Medulla oblongata (tissue), 1 donor: ENCODE results near the gene ENTR1.

ENCODE experiments used
- DNase-seq: peaks from one replicate; pipeline ENCODE4 v3.0.0-alpha.2; 2015; ENCODE audit errors: extremely low spot score

ENTR1 gene

DNA sequence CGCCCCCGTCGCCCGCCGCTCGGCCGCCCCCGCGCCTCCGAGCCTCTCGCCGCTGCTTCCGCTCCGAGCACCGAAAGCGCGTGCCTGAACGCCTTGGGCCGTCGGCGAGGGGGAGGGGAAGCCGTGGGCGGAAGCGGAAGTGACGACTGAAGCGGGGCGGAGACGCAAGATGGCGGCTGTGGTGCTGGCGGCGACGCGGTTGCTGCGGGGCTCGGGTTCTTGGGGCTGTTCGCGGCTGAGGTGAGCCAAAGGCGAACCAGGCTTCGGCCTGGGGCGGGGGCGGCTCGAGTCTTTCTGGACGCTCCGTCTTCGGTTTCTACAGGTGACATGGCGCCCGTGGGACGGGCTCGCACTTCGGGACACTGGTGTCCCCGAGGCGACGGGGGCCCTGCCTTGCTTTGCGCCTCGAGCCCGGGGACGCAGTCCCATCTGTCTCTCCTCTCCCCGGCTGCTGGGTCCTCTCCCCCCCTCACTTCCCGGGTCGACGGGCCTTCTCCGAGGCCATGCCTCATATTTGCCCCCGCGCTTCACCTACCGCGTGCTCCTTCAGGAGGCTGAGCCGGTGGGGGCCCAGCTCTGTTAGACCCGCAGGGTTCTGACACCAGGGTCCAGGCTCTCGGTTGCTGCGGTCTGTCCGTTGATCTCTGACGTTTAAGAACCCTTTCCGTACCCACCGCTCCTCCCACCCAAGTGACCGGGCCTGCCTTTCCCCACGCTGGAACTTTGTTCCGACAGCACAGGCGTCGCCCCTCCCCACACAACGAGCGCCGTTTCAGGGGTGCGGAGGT, at the start of gene ENTR1, which contains the start of gene PMPCA:
ENTR1 (minus strand) TSS at position 115 of the 788 bp plus-strand sequence. CDS start 217 bp downstream, outside the sequence.
PMPCA (plus strand) TSS at position 159 of the 788 bp plus-strand sequence; CDS start at position 170, 11 bp downstream.
- DNase-seq = peak; percentile 93

DNA sequence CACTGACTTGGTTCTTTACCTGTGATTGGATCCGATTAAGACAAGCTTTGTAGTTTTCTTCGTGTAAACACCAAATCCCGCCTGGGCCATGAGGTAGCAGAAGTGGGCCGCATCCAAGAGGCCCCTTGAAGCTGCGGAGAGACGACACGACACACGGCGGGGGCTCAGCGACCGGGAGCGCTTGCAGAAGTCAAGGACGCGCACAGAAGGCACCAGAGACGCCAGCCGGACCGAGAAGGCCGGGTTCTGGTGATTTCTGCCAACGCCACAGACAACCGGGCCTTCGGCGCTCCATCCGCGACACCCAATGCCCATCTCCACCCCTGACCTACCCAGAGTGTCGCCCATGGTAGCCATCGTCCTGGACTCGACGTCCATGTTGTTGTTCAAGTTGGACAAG, 49.0 kb upstream of the ENTR1 start:
- no peak for DNase-seq

- no peak for DNase-seq
Observed at GRCh38 chr9:136457326-136457725, 46.9 kb upstream of the ENTR1 start.

DNA sequence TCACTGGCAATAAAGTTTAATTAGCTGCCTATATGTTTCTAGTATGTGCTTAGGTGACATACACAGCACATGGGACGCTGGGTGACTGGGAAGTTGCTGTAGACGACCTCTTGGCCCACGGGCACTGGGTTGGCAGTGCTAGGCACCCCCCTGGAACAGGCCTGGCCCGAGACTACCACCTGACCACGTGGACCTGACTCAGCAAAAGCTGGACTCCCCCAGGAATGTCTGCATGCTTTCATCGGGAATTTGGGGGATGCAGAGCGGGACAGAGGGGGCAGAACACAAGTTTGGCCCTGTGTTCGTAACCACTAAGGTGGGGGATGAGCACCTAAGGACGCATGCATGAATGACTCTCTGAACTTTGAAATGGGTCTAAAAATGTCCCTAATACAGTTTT, 45.8 kb upstream of the ENTR1 start:
- DNase-seq = no peak

DNA sequence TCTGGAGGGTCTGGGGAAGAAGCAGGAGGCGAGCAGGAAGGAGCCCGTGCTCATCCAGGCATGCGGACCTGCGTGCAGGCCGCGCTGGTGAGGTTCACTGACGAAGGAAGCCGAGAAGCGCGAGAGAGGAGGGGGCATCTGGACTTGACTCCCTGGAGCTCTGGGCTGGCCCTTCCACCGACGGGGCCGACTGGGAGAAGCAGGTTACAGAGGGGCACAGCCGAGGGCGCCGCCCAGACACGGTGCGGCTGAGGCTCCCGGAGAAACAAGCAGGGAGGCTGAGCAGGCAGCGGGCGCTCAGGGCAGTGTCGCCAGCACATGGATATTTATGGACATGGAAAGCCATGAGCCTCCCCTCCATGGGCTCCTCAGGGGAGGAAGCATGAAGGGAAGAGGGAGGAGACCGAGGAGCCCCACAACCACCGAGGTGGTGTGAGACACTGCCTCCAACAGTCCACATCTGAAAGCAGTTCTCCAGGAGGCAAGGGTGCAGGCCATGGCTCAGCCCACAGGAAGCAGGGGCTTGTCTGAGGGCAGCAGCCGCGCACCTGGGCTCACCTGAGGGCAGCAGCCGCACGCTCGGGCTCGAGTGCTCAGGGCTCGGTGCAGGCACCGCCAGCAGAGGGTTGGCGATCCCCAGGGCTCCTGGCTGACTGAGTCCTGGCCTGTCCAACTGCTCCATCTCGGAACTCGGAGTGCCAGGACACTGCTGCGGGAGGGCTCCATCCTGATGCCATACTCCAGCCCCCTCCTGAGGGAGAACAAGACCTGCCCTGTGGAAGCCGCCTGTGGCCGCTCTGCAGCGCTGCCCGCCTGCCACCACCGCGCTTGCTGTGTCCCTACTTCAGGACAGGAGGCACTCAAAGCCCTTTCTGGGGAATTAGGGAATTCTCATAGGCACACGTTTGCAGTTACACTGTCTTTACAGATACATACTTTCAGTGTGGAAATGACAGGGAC, 44.9 kb upstream of the ENTR1 start:
- DNase-seq = no peak

- DNase-seq = no peak
Observed at GRCh38 chr9:136454026-136454796, 43.8 kb upstream of the ENTR1 start.

GRCh38 chr9:136453326-136453725, 42.9 kb upstream of the ENTR1 start:
- no peak for DNase-seq

DNA sequence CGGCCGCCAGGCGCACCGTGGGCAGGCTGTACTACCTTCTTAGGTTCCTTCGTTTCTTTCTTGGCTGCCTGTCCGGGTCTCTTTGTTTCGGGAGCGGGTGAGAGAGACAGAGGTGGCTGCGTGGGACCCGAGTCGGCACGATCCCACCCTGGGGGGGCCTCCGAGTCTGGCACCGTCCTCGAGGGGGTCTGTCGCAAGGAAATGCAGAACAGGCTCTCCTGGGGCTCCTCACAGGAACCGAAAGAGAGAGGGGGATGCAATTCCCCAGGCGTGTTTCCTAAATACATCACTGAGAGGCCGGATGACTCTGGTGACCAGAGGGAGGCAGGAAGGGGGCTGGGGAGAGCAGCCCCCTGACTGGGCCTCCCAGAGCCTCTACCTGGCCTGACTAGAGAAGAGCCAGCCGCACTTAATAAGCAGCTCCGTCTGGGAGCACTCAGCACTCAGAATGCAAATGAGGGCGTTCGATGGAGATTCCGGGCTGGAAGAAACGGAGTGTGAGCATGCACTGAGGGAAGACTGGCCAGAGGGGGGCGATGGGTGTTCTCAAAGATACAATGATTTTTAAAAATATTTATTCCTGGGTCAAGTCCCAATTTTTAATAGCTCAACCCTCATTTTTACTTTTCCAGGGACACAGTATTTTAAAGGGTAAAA, 40.9 kb upstream of the ENTR1 start:
- DNase-seq = no peak

DNA sequence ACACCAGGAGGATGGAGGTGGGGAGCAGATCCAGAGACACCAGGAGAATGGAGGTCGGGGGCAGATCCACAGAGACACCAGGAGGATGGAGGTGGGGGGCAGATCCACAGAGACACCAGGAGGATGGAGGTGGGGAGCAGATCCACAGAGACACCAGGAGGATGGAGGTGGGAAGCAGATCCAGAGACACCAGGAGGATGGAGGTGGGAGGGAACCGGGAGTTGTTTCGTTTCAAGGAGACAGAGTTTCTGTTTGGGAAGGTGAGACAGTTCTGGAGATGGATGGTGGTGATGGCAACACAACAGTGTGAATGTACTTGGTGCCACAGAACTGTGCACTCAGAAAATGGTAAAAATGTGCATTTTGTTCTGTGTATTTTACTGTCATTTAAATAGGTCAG, 38.2 kb upstream of the ENTR1 start:
- DNase-seq = no peak

- no peak for DNase-seq
Observed at GRCh38 chr9:136447173-136447778, 36.9 kb upstream of the ENTR1 start.

DNA sequence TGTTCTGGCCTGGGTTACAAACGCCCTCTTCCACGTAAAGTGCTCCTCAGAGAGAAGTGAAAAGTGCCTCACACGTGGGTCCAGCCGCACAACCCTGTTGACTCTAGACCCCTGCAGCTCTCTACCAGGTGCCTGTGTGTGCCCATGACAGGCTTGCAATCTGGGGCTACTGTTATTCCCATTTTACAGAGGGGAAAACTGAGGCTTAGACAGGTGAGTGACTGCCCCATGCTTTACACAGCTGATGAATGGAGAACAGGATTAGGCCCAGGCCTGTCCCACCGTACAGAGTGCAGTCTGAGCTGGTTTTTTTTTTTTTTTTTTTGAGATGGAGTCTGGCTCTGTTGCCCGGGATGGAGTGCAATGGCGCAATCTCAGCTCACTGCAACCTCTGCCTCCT, 35.4 kb upstream of the ENTR1 start:
- no peak for DNase-seq

DNA sequence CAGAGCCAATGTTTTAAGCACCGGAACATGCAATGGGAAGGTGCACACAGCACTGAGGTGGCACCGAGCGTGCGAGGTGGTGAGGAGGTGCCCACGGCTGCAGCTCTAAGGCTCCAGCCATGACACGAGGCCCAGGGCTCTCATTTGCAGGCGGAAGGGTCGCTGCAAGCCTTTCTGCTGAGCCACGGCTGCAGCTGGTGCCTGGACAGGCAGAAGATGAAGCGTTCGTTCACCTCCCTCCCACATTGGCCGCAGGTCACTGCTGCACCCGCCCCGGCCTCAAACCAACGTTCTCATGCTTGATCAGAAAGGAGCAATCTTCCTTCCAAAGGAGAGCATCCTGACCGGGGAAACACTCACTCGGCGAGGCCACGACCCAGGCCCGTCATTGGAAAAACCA, 33.7 kb upstream of the ENTR1 start:
- no peak for DNase-seq

GRCh38 chr9:136443687-136444086, 33.3 kb upstream of the ENTR1 start:
- no peak for DNase-seq

DNA sequence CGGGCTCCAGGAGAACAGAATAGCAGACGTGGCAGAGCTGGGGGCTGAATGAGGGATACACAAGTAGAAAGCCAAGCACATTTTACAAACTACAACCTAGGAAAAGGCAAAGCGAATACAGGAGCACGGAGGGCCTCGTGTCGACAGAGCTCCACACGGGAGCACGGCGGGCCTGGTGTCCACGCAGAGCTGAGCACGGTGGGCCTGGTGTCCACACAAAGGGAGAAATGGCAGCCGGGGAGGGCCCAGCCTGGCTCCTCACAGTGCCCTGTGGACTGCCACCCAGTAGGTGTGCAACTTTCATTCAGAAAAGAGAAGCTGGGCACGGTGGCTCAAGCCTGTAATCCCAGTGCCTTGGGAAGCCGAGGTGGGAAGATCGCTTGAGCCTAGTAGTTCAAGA, 32.7 kb upstream of the ENTR1 start:
- DNase-seq = no peak

GRCh38 chr9:136442265-136442664, 31.9 kb upstream of the ENTR1 start:
- no peak for DNase-seq

DNA sequence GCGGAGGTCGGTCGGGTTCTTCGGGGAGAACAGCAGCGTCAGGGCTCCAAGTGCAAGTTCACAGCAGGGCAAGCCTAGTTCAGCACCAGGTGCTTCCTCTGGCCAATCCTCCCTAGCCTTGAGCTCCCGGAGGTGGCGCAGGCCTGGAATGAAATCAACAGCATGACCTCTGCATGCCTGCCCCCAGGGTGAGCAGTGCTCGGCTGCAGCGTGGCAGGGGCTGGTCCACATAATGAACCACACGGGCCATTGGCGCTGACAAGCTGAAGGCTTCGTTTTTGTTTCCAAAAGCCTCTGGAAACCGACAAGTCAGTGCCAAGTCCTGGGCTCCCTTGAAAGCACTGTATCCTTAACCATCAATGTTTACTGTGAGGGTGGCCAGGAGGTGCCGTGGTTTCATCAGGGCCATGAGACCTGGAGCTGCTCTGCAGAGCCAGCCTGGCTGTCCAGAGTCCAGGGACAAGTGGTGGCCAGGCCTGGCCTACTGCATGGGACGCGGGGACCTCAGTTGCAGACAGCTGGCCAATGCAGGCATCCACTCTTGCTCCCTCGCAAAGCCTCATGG, 31.3 kb upstream of the ENTR1 start:
- peak; percentile 46 for DNase-seq

DNA sequence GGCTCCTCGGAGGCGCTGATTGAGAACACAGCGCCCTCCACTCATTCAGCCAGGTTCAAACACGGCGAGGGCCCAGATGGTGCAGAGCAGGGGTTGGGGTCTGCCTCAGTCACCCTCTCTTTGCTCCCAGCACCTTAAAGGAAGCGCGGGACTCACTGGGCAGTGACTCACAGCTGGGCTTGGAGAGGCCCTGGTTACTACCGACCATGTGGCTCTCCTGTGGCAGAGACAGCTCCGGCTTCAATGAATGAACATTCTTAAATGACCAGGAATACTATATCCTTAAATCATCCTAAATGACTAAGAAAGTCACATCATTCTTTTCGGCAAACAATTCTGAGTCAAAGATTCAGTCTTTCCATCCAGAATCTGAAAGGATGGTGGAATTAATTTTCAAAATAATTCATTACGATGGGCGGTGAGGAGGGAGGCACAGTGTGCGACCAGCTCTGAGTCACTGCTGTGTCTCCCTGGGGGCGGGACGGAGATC, 30.8 kb upstream of the ENTR1 start:
- DNase-seq = no peak

DNA sequence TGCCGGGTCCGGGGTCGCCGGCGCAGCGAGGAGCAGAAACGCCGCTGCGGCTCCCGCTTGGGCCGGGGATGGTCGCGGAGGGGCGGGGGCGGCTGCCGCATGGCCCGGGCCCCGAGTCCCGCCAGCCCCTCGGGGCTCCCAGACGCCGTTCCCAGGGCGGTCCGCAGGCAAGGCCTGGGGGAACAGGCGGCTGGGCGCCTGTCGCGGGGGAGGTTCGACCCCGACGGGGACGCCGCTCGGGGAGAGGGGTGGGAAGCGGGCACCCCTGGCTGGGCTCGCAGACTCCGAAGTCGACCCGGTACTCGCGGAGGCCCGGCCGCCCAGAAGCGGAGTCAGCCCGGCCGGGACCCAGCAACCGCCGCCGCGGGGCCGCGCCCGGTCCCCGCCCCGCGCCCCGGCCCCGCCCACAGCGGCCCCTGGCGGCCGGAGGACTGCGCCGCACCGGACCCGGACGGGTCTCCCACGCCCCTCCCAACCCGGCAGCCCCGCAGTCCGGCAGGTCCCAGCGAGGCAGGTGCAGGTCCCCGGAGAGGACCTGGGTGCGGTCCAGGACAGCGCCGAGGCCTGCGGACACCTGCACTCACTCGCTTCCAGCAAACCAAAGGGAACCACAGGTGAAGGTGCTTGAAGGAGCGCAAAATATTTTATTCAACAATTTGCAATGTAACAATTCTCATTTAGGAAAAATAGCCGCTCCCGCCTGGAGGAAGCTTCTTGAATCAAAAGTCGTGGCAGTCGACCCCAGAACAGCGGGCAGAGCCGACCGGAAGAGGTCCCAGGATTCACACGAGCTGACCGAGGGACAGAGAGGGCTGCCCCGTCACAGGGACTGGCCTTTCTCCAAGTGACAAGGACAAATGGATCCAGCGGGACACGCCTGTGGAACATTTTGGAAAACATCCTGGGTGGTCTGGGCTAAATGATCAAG, 29.3 kb upstream of the ENTR1 start, which contains the start of gene INPP5E:
INPP5E (minus strand) TSS at position 365 of the 928 bp plus-strand sequence. CDS start 426 bp downstream, outside the sequence.
- peak; percentile 45 for DNase-seq
